ENCODE measurements around the gene STAB1.

The STAB1 gene

DNA sequence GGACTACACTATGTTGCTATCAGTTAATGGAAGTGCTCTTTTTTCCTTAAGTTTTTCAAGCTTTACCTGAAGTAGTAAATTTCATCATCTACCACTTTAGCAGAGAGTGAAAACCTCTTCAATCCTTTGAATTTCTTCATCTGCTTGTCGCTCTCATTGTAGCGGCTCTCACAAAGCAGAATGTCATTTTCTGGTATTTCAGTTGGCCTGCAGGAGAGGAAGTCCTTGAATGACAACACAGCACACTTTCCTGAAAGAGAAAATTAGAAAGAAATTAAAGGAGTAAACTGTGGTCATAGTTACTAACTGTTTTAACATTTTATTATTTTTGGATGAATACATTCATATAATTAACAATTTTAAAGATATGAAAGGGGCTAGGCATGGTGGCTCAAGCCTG lies 68.8 kb downstream of the STAB1 start:
- DNase-seq (ENCODE audit: low read depth in 2 of 2), result no peak

DNA sequence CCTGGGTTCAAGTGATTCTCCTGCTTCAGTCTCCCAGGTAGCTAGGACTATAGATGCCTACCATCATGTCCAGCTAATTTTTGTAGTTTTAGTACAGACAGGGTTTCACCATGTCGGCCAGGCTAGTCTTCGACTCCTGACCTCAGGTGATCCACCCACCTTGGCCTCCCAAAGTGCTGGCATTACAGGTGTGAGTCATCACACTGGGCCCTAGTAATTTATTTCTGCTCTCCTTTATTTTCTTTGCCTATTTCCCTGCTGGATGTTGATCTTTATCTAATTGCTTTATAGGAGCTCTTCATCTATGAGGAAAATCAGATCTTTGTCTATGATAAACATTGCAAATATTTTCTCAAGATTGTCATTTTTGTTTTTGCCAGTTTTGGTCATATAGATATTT lies 72.9 kb downstream of the STAB1 start:
- no peak for DNase-seq (ENCODE audit: low read depth in 2 of 2)

DNA sequence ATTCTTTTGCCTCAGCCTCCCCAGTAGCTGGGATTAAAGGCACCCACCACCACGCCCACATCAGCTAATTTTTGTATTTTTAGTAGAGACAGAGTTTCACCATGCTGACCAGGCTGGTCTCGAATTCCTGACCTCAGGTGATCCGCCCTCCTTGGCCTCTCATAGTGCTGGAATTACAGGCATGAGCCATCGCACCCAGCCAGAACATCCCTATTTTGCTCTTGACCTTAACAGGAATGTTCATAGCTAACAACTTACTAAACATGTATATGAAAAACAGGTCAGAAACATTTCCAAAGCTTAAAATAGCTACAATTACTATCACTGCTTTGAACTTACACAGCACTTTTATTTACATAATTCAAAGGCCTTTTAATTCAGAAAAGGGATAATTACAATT lies 74.9 kb downstream of the STAB1 start:
- DNase-seq (ENCODE audit: low read depth in 2 of 2), result no peak

DNA sequence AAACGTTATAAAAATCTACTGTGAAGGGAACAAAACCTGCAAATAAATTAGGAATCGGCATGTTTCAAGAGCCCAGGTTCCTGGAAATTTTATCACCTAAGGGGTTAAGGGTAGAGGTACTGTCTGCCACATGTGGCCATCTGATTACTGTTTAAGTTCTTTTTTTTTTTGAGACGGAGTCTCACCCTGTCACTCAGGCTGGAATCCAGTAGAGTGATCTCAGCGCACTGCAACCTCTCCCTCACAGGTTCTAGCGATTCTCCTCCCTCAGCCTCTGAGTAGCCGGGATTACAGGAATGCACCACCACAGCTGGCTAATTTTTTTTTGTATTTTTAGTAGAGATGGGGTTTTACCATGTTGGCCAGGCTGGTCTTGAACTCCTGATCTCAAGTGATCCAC lies 77.1 kb downstream of the STAB1 start:
- no peak for DNase-seq (ENCODE audit: low read depth in 2 of 2)
